Brain microvascular endothelial cell (primary cell): ENCODE data around the gene SERP2.

Experiments used
- DNase-seq: peaks from one replicate; pipeline ENCODE4 v3.0.0-alpha.2; 2020
- H3K27ac ChIP-seq: fragments of 250-450 bp; sonication (Bioruptor Pico); 2 replicates; pipeline ENCODE4 v1.5.1; 2020; ENCODE audit warnings: mild to moderate bottlenecking, moderate library complexity
- H3K27me3 ChIP-seq: fragments of 250-450 bp; sonication (Bioruptor Pico); replicated peaks from 2 replicates; pipeline ENCODE4 v1.5.1; 2020; ENCODE audit warnings: mild to moderate bottlenecking
- H3K36me3 ChIP-seq: fragments of 250-450 bp; sonication (Bioruptor Pico); replicated peaks from 2 replicates; pipeline ENCODE4 v1.5.1; 2020; ENCODE audit warnings: mild to moderate bottlenecking
- H3K4me3 ChIP-seq: 2 replicates; pipeline ENCODE4 v1.5.1; 2011; ENCODE audit warnings: low read depth, mild to moderate bottlenecking, control low read depth, low read length, moderate library complexity
- in situ Hi-C: cut with HindIII; loops from 2 replicates; pipeline ENCODE4 v1.10.0; 2017; ENCODE audit warnings: low sequenced_read_pairs, low pct_ligation_motif_present
- TF ChIP-seq, protein P1 (sequence below): IDR thresholded peaks from 2 replicates; pipeline ENCODE4 v1.5.1; 2011; ENCODE audit warnings: low read depth, mild to moderate bottlenecking, moderate library complexity, low read length, control low read depth, inconsistent platforms; ENCODE audit errors: missing control alignments

The SERP2 gene

DNA sequence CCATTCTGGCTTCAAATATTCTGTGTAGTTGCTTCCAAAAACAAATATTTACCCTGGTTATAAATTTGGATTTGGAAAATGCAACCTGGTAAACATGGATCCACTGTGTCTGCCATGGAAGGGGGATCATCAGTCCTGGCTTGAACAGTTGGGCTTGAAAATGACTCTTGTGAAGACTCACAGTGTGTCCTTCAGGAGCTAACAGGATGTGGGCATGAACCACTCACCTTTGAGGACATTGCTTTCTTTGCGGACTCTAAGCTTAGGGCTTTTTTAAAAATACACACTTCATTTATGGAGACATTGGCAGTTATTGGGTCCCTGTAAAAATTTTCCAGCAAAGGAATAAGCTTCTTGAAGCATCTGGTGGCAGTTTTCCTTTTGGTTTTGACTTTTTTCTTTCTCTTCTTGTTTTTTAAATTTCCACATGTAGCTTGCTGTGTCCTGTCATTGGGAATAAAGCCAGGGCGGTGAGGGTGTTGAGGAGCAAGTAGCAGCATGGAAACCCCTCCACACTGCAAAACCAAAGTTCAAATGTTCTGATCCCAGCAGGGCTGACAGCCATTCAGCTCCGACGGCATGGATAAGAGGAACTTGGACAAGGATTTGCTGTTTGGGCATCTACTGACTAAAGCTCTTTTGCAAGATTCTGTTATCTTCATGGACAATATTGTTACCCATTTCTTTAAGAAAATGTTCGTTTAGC is 39.5 kb upstream of the SERP2 start:
- TF ChIP-seq, protein P1, sequence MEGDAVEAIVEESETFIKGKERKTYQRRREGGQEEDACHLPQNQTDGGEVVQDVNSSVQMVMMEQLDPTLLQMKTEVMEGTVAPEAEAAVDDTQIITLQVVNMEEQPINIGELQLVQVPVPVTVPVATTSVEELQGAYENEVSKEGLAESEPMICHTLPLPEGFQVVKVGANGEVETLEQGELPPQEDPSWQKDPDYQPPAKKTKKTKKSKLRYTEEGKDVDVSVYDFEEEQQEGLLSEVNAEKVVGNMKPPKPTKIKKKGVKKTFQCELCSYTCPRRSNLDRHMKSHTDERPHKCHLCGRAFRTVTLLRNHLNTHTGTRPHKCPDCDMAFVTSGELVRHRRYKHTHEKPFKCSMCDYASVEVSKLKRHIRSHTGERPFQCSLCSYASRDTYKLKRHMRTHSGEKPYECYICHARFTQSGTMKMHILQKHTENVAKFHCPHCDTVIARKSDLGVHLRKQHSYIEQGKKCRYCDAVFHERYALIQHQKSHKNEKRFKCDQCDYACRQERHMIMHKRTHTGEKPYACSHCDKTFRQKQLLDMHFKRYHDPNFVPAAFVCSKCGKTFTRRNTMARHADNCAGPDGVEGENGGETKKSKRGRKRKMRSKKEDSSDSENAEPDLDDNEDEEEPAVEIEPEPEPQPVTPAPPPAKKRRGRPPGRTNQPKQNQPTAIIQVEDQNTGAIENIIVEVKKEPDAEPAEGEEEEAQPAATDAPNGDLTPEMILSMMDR, result no peak
- no peak for DNase-seq
- no peak overlapping the region for H3K27ac ChIP-seq
- H3K36me3 ChIP-seq, result no peaks in the 10 kb centered on the region
- in situ Hi-C loops, result no loop called here
- H3K27me3 ChIP-seq, result no peaks in the 10 kb centered on the region
- no peak overlapping the region for H3K4me3 ChIP-seq

DNA sequence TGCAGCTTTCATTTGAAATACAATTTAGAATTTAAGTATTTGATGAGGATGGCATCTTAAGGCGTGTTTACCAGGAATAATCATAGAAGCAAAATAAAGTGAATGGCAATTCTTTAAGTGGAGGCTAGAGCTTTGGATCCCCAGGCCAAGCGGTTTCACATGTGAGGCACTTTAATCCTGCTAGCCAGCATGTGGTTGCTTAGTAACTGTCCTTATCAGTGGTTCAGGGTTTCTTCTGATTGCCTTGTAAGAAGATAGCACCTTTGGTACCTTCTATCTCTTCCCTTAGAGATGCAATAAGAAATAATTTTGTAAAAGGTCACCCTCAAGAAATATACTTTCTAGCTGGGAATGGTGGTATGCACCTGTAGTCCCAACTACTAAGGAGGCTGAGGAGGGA is 38.9 kb upstream of the SERP2 start:
- Histone ChIP-seq H3K27ac (no peak overlapping the region), H3K27me3 (no peaks in the 10 kb centered on the region), H3K36me3 (no peaks in the 10 kb centered on the region), H3K4me3 (no peak overlapping the region)
- TF ChIP-seq, protein P1, result no peak
- in situ Hi-C loops, result no loop called here
- DNase-seq, result no peak

DNA sequence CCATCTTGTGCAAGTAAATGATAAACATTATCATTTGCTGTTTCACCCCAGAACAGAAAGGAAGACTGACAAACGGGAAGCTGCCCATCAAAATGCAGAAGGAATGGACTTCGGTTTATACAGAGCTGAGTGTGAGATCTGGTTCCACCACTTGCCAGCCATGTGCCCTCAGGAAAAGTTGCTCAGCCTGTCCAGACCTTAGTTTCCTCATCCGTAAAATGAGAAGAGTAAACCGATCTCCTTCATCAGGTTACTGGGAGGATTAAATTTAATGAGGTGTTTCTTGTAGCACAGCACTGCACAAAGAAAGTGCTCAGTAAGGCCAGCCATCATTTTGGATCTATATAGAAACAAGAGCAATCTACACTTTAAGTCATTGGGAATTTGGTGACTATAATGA is 36.7 kb upstream of the SERP2 start:
- Histone ChIP-seq H3K4me3 (no peak overlapping the region), H3K27me3 (no peaks in the 10 kb centered on the region), H3K36me3 (no peaks in the 10 kb centered on the region), H3K27ac (no peak overlapping the region)
- in situ Hi-C loops, result no loop called here
- TF ChIP-seq, protein P1, result no peak
- no peak for DNase-seq

DNA sequence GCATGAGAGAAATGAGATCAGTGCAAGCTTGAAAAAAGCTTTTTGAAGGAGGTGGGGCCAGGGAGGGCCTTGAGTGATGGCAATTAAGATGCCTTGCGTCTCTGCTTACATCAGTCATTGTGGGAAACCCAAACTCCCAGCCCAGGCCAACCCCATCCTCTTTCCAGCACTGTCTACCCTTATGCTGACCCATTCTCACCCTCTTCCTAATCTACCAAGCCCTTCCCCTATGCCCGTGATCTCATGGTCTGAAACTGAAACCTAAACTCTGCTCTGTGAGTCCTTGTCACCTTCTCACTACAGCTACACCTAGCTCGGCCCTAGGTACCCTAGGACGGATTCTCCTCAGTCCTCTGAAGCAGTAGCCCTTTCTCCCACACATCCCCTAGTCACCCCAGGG is 36.0 kb upstream of the SERP2 start:
- no peaks in the 10 kb centered on the region for H3K27me3 ChIP-seq
- H3K4me3 ChIP-seq, result no peak overlapping the region
- in situ Hi-C loops, result no loop called here
- TF ChIP-seq, protein P1, result no peak
- H3K36me3 ChIP-seq, result no peaks in the 10 kb centered on the region
- H3K27ac ChIP-seq, result no peak overlapping the region
- DNase-seq, result no peak

- no peaks in the 10 kb centered on the region for H3K36me3 ChIP-seq
- no peak overlapping the region for H3K4me3 ChIP-seq
- DNase-seq, result no peak
- H3K27ac ChIP-seq, result no peak overlapping the region
- in situ Hi-C loops, result no loop called here
- H3K27me3 ChIP-seq, result no peaks in the 10 kb centered on the region
- TF ChIP-seq, protein P1, result no peak
These were observed 33.1 kb upstream of the SERP2 start for GRCh38 chr13:44340508-44340907.

- Histone ChIP-seq H3K36me3 (no peaks in the 10 kb centered on the region), H3K4me3 (no peak overlapping the region), H3K27ac (no peak overlapping the region), H3K27me3 (no peaks in the 10 kb centered on the region)
- in situ Hi-C loops, result no loop called here
- TF ChIP-seq, protein P1, result no peak
- DNase-seq, result no peak
These were observed 30.9 kb upstream of the SERP2 start for GRCh38 chr13:44342741-44343140.
